GM23248 (cell line): ENCODE results near the gene HOXA3. TPM values are rescaled to one million over a fixed set of nuclear protein-coding genes. Genes with fewer than 3 reads are reported as not detected.

Experiments
- DNase-seq: peaks from one replicate; pipeline ENCODE4 v3.0.0-alpha.2; 2015
- H2AFZ ChIP-seq: fragments of 200-600 bp; sonication (generic); 2 replicates; pipeline ENCODE4 v1.6.1; 2016; ENCODE audit warnings: antibody characterized with exemption
- H3F3A ChIP-seq: fragments of 200-600 bp; sonication (generic); 2 replicates; pipeline ENCODE4 v1.6.1; 2016; ENCODE audit warnings: mild to moderate bottlenecking, antibody characterized with exemption, mixed run types; ENCODE audit not compliant: insufficient read depth
- H3K27ac ChIP-seq: fragments of 200-600 bp; sonication (generic); 2 replicates; pipeline ENCODE4 v1.5.1; 2016; ENCODE audit warnings: mild to moderate bottlenecking
- H3K27me3 ChIP-seq: fragments of 200-600 bp; sonication (generic); replicated peaks from 2 replicates; pipeline ENCODE4 v1.6.1; 2016; ENCODE audit warnings: mild to moderate bottlenecking; ENCODE audit not compliant: insufficient read depth
- H3K36me3 ChIP-seq: fragments of 200-600 bp; sonication (generic); 2 replicates; pipeline ENCODE4 v1.6.1; 2016; ENCODE audit warnings: low read depth, mild to moderate bottlenecking
- H3K4me1 ChIP-seq: fragments of 200-600 bp; sonication (generic); 2 replicates; pipeline ENCODE4 v1.6.1; 2016; ENCODE audit warnings: mild to moderate bottlenecking; ENCODE audit not compliant: insufficient read depth
- H3K4me2 ChIP-seq: fragments of 200-600 bp; sonication (generic); one replicate; pipeline ENCODE4 v1.6.1; 2016; ENCODE audit warnings: mild to moderate bottlenecking; ENCODE audit not compliant: unreplicated experiment
- H3K4me3 ChIP-seq: fragments of 200-600 bp; sonication (generic); 2 replicates; pipeline ENCODE4 v1.5.1; 2016; ENCODE audit warnings: mild to moderate bottlenecking
- H3K79me2 ChIP-seq: fragments of 200-600 bp; sonication (generic); 2 replicates; pipeline ENCODE4 v1.6.1; 2016; ENCODE audit warnings: mild to moderate bottlenecking; ENCODE audit not compliant: insufficient read depth
- H3K9ac ChIP-seq: fragments of 200-600 bp; sonication (generic); 2 replicates; pipeline ENCODE4 v1.6.1; 2016; ENCODE audit warnings: mild to moderate bottlenecking
- H3K9me2 ChIP-seq: fragments of 200-600 bp; sonication (generic); 2 replicates; pipeline ENCODE4 v1.6.1; 2016; ENCODE audit warnings: mixed run types, mild to moderate bottlenecking, moderate library complexity; ENCODE audit not compliant: insufficient read depth
- H3K9me3 ChIP-seq: fragments of 200-600 bp; sonication (generic); one replicate; pipeline ENCODE4 v1.6.1; 2017; ENCODE audit warnings: low read depth
- H4K20me1 ChIP-seq: fragments of 200-600 bp; sonication (generic); 2 replicates; pipeline ENCODE4 v1.6.0; 2016; ENCODE audit not compliant: insufficient read depth
- EZH2 ChIP-seq: fragments of 200-600 bp; sonication (generic); IDR thresholded peaks from 2 replicates; pipeline ENCODE4 v1.6.1; 2018; ENCODE audit warnings: antibody characterized with exemption, mild to moderate bottlenecking; ENCODE audit not compliant: insufficient read depth, poor library complexity, severe bottlenecking
- EZH2phosphoT487 ChIP-seq: fragments of 200-600 bp; sonication (generic); IDR thresholded peaks from 2 replicates; pipeline ENCODE4 v1.6.1; 2018; ENCODE audit warnings: antibody characterized with exemption, moderate library complexity, mild to moderate bottlenecking, low read depth; ENCODE audit not compliant: insufficient read depth
- WGBS, 2 experiments: methylation state at CpG; one replicate each; pipeline ENCODE4 v1.1.6; 2015 to 2017; ENCODE audit warnings: low lambda C conversion rate in 2 of 2, low coverage in 1 of 2; ENCODE audit errors: missing lambda C conversion rate in 2 of 2; 5-methylcytosine and 5-hydroxymethylcytosine counted together
- in situ Hi-C: fragments of 300-500 bp; cut with MboI; formaldehyde crosslinking; loops from 2 replicates; pipeline ENCODE4 v1.15.0; 2020
- polyA plus RNA-seq: library from polyadenylated mRNA; unstranded; fragments of >200 nt; fragmentation: Nextera tagmentation; extraction: Ambion mirVana; gene quantifications from 2 replicates; pipeline ENCODE4 v1.2.1, GENCODE V29; 2016
- total RNA-seq: library from RNA; depleted of rRNA; stranded (reverse); fragments of >200 nt; shearing (Covaris generic); gene quantifications from 2 replicates; pipeline ENCODE4 v1.2.3, GENCODE V29; 2014

Gene HOXA3
- total and polyA plus RNA-seq, 2 experiments from 2014 or later: 1.2 to 2.1 TPM

DNA sequence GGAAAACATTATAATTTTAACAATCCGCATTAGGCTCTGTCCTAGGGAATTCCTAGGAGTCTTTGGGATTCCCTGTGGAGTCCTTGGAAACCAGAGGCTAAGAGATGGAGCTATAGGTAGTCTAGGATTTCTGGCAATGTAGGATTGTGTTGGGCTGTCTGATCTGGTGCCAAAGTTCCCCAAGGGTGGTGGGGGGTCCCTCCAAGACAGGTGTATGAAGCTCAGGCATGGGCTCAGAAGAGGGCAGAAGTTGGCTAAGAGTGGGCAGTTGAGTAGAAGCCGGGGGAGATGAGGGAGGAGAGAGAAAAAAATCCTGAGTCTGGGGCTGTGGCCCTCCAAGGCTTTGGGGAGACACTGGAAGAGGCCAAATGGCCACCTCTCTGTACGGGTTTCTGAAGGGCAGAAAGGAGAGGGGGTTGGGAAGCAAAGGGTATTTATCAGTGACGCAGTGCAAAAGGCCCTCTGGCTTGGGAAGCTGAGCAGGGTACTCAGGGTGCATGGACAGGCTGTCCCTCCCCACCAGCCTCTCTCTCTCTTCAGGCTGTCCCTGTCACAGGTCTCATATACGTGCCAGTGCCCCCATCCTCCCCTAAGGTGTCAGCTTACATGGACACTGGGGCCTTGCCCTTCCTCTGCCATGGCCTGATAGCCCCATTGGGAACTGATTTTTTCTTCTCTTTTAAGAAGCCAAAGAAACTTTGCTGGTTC lies 5.7 kb downstream of the HOXA3 start:
- H3K9me3 ChIP-seq: no peaks in the 10 kb centered on the region
- H3K36me3 ChIP-seq: 0 out of 2 replicates have a peak, but pooled peaks cover 7% of the 10 kb centered on the region
- no peak overlapping the region for H2AFZ ChIP-seq
- peaks cover 19% of the 10 kb centered on the region; the same call in 1 of the 2 replicates for H3F3A ChIP-seq
- no peak overlapping the region for H3K4me2 ChIP-seq
- no peak overlapping the region for H3K4me3 ChIP-seq
- no peak for TF ChIP-seq EZH2
- no peak for TF ChIP-seq EZH2phosphoT487
- in situ Hi-C loops: no loop called here
- 89 to 90% methylated on average over 5 of the region's 5 CpGs for WGBS, 2 experiments
- no peaks in the 10 kb centered on the region for H4K20me1 ChIP-seq
- no peak overlapping the region for H3K9ac ChIP-seq
- no peak overlapping the region for H3K27ac ChIP-seq
- peaks cover 26% of the 10 kb centered on the region for H3K4me1 ChIP-seq
- DNase-seq: no peak
- peaks cover 84% of the 10 kb centered on the region for H3K79me2 ChIP-seq
- H3K27me3 ChIP-seq: no peaks in the 10 kb centered on the region
- H3K9me2 ChIP-seq: no peaks in the 10 kb centered on the region

DNA sequence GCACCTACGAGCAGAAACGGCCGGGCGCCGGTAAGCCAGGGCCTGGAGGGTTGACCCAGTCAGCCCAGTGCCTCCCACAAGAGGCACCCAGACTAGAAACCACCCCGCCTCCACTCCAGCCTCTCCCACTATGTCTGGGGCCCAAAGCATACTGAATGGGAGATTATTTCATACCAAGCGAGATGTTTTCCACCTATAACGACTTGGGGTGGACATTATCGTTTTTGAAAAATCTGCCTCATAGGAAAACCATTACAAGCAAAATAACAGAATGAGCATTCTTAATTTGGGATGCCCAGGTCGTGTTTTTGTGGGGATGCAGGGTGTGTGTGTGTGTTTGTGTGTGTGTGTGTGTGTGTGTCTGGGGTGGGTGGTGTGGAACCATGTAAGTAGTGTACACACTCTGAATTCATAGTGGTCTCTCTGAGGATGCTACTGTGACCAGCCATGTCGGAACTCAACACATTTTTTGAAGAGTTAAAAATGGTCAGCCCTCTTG lies 6.4 kb downstream of the HOXA3 start:
- Histone ChIP-seq H3K9me3 (no peaks in the 10 kb centered on the region), H3K79me2 (peaks cover 84% of the 10 kb centered on the region), H3K9ac (no peak overlapping the region), H3K27ac (no peak overlapping the region), H3K27me3 (no peaks in the 10 kb centered on the region), H3K4me3 (no peak overlapping the region), H3F3A (peaks cover 15% of the 10 kb centered on the region; the same call in 1 of the 2 replicates), H3K4me2 (no peak overlapping the region), H3K4me1 (peaks cover 26% of the 10 kb centered on the region), H3K36me3 (peaks cover 13% of the 10 kb centered on the region; the same call in 1 of the 2 replicates), H3K9me2 (no peaks in the 10 kb centered on the region), H4K20me1 (no peaks in the 10 kb centered on the region), H2AFZ (no peak overlapping the region)
- DNase-seq: no peak
- in situ Hi-C loops: no loop called here
- 96 to 97% methylated on average over 11 of the region's 11 CpGs for WGBS, 2 experiments
- no peak for TF ChIP-seq EZH2
- TF ChIP-seq EZH2phosphoT487: no peak

GRCh38 chr7:27145165-27145913 lies 7.0 kb downstream of the HOXA3 start:
- Histone ChIP-seq H4K20me1 (no peaks in the 10 kb centered on the region), H3K9me3 (no peaks in the 10 kb centered on the region), H3K9ac (no peak overlapping the region), H3K79me2 (peaks cover 79% of the 10 kb centered on the region), H3F3A (peaks cover 15% of the 10 kb centered on the region; the same call in 1 of the 2 replicates), H3K27ac (no peak overlapping the region), H3K4me3 (no peak overlapping the region), H2AFZ (no peak overlapping the region), H3K4me2 (no peak overlapping the region), H3K27me3 (no peaks in the 10 kb centered on the region), H3K4me1 (peaks cover 26% of the 10 kb centered on the region), H3K36me3 (peaks cover 16% of the 10 kb centered on the region; the same call in 1 of the 2 replicates), H3K9me2 (no peaks in the 10 kb centered on the region)
- DNase-seq: no peak
- in situ Hi-C loops: no loop called here
- WGBS, 2 experiments: 93 to 95% methylated on average over 44 to 47 of the region's 47 CpGs
- TF ChIP-seq EZH2phosphoT487 (no peak), EZH2 (no peak)

DNA sequence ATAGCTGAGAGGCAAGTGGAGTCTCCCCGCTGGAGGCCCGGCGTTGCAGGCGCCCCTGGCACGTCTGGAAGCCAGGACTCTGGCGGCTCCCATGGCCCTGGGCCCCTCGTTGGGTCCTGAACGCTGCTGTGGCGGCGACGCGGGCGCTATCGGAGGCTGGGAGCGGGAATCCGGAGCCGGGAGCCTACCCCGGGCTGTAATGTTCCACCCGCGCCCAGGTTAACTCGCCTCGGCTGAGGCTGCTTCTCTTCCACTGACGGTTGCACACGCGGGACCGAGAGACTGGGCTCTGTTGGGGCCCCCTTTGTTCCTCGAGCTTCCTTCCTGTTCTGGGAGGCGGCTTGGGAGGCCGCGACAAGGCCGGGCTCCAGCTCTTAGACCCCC lies 7.6 kb downstream of the HOXA3 start:
- Histone ChIP-seq H2AFZ (no peak overlapping the region), H3K4me1 (peaks cover 20% of the 10 kb centered on the region), H3K27me3 (no peaks in the 10 kb centered on the region), H3K36me3 (peaks cover 21% of the 10 kb centered on the region; the same call in 1 of the 2 replicates), H3F3A (peaks cover 10% of the 10 kb centered on the region; the same call in 1 of the 2 replicates), H3K4me2 (no peak overlapping the region), H3K9me3 (no peaks in the 10 kb centered on the region), H3K27ac (no peak overlapping the region), H3K4me3 (no peak overlapping the region), H4K20me1 (no peaks in the 10 kb centered on the region), H3K9me2 (no peaks in the 10 kb centered on the region), H3K79me2 (peaks cover 73% of the 10 kb centered on the region), H3K9ac (no peak overlapping the region)
- TF ChIP-seq EZH2: no peak
- TF ChIP-seq EZH2phosphoT487: no peak
- in situ Hi-C loops: no loop called here
- WGBS, 2 experiments: 95 to 97% methylated on average over 31 of the region's 31 CpGs
- no peak for DNase-seq
